GM18508 (cell line): ENCODE results near the gene COQ8B.
"Not testable (repeated sequence)": the region's sequence is repeated elsewhere in the genome, so short reads cannot be mapped to it uniquely, and the experiment has no call there.

ENCODE experiments used
- ATAC-seq: cut with Tn5 transposase; IDR thresholded peaks from one replicate; pipeline ENCODE4 v1.9.1; 2021; ENCODE audit warnings: moderate number of reproducible peaks; ENCODE audit not compliant: insufficient read depth, unreplicated experiment

COQ8B gene

DNA sequence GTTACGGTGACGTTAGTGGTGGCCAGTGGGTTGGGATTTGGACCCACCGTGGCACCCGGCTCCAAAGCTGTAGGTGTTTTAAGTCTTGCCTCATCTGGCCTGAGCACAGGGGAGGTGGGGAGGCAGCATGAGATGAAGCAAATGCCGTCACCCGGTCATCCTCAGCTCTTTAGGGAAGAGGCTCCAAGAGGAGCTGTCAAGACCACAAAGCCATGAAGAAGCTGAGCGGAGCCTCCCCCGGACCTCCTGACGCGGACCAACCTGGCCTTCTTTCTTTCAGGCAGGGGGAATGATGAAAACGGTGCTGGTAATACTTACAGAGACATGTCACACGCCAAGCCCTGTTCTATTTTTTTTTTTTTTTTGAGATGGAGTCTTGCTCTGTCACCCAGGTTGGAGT, 26.2 kb upstream of the COQ8B start:
- ATAC-seq = no peak

GRCh38 chr19:40742477-40742876, 25.8 kb upstream of the COQ8B start:
- no peak for ATAC-seq

DNA sequence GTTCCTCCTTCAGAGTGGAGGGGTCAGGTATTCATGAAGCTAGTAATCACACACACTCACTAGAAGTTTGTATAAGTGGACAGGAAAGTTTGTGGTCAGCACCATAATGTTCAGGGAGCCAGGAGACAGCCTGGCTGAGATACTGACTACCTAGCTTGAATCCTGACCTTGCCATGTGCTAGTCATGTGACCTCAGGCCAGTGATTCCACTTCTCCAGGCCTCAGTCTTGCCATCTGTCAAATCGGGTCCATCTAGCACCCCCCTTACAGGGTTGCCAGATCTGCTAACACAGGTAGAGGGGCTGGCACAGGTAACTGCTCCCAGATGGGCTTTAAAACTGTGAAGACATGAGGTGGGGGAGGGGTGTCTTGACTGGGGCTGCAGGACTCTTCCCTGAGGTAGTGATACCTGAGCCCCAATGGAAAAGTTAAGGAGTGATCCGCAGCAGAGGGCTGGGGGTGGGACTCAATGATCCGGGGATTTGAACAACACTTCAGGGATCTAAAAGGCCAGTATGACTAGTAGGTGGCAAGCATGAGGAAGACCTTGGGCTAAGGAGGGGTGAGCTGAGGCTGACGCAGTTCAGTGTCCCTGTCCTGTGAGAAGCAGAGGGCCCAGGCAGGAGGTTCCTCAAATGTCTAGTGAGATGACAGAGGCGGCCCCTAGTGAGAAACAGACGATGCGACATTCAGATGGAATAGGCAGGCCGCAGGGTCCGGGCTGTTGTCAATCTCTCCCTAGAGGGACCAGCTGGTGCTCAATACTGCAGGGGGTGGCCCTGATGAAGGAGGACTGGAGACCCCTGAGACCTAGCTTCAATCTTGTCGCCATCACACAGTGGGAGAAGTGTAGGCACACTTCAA, 25.1 kb upstream of the COQ8B start:
- no peak for ATAC-seq

DNA sequence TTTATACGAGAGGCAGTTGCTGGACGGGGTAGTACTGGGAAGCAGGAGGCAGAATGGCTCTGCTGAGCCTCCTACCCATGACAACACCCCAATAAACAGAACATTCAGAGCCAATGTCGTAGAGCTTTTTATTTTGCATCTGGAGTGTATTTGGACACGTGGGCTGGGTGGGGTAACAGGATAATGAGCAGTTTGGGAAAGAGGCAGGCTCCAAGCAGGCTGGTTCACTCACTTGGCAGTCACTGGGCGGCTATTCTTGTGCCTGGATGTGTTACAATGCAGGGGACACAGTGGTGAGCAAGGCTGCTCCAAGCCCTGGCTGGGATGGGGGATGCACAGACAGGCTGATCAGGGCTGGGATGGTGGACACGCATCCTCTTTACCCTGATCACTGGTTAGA, 24.1 kb upstream of the COQ8B start:
- no peak for ATAC-seq

DNA sequence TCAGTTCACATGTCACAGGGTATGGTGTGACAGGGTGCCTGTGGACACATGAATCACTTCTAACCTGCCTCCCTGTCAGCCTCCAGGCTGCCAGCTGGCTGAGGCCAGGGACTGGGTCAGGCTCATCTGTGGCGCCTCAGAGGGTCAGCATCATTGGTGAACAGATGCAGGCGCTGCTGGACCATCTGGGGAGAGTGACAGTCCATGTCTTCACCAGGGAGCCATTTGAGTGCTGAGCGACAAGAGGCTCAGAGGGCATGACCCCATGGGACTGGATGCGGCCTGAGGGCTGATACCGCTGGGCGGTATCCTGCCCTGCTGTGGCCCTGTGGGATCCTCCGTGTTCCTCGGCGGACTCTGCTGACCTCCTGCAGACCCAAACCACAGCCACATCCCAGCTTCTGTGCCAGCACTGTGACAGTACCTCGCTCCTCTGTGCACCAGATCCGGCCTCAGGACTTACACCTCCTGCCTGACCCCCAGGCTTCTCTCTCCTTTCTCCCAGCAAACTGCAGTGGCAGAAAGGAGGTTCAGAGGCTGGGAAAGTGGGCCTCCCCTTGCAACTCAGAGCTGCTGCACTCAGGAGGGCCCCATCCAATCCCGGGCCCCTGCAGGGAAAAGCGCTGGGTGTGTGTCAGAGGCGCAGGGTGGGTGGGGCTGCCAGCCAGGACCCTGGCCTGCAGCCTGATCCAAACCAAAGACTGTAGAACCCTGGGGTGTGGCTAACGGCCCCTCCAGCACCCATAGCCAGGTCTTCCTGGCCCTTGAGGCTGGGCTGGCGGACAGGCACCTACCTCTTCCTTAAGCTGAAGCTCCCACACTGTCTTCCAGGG, 23.4 kb upstream of the COQ8B start:
- ATAC-seq = no peak

GRCh38 chr19:40739030-40739839, 22.5 kb upstream of the COQ8B start:
- ATAC-seq = no peak

GRCh38 chr19:40737102-40737644, 20.5 kb upstream of the COQ8B start:
- ATAC-seq = no peak

- no peak for ATAC-seq
Measured at GRCh38 chr19:40736661-40737060, 20.0 kb upstream of the COQ8B start.

GRCh38 chr19:40735013-40735771, 18.5 kb upstream of the COQ8B start:
- ATAC-seq = no peak

- no peak for ATAC-seq
Measured at GRCh38 chr19:40733149-40733548, 16.5 kb upstream of the COQ8B start.

DNA sequence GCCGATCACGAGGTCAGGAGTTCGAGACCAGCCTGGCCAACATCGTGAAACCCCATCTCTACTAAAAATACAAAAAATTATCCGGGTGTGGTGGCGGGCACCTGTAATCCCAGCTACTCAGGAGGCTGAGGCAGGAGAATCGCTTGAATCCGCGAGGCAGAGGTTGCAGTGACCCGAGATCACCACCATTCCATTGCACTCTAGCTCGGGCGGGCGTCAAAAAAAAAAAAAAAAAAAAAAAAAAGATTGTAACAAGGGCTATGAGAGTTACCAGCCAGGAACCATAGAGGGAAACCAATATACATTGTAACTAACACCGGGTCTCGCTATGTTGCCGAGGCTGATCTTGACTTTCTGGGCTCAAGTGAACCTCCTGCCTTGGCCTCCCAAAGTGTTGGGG, 15.6 kb upstream of the COQ8B start:
- not testable (repeated sequence) for ATAC-seq

DNA sequence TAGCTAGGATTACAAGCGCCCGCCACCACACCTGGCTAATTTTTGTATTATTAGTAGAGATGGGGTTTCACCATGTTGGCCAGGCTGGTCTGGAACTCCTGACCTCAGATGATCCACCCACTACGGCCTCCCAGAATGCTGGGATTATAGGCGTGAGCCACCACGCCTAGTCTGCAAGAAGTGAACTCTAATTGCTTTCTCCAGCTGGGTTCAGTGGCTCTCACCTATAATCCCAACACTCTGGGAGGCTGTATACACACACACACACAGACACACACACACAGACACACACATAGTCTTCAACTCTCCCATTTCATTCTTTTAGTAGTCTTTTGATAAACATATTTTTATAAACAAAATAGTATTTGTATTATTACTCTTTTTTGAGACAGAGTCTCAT, 13.4 kb upstream of the COQ8B start:
- not testable (repeated sequence) for ATAC-seq

GRCh38 chr19:40726279-40726678, 9.6 kb upstream of the COQ8B start:
- no peak for ATAC-seq

DNA sequence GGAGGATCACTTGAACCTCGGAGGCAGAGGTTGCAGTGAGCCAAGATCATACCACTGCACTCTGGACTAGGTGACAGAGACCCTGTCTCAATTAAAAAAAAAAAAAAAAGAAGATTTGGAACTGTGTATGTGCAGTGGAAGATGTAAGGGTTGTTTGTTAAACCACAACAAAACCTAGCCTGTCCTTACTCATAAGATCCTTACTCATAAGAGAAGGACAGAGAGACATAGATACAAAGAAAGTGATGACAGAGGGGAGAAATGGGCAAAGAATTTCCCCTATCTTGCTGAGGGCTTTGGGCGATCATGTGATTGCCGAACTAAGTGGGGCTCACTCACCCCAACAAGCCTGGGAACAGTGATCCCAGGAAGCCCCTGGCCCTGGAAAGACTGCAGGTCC, 8.2 kb upstream of the COQ8B start:
- ATAC-seq = no peak

GRCh38 chr19:40724315-40724714, 7.6 kb upstream of the COQ8B start:
- ATAC-seq = no peak

GRCh38 chr19:40723661-40724254, 7.1 kb upstream of the COQ8B start:
- ATAC-seq = no peak

DNA sequence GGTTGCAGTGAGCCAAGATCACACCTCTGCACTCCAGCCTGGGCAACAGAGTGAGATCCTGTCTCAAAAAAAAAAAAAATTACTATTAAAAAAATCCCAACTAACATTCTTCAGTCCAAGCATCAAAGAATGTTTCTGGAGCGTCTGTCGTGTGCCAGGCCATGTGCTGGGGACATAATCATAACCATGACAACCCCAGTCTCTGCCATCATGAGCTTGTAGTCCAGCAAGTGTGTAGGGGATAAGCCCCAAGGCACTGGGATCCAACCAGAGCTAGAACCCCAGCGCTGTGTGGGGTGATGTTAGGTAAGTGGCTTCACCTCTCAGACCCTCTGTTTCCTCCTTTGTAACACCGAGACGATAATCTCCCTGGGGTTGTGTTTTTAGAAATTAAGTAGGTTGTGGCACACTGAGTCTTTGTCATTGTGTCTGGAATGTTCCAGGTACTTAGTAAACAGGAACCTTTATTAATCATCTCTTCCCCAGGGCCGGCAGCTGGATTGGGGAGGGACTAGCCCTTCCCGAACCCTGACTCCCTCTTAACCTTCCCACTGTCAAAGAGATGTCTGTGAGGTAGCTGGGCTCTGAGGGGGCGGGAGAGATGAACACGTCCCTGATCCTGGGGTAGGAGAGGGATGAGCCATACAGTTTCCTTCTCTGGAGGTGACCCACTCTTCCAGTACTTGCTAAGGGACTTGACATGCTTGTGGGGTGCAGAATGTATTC, 5.4 kb upstream of the COQ8B start:
- ATAC-seq = no peak

GRCh38 chr19:40721140-40721486, 4.4 kb upstream of the COQ8B start:
- no peak for ATAC-seq

GRCh38 chr19:40719414-40719894, 2.8 kb upstream of the COQ8B start:
- ATAC-seq = no peak
